GM10266 (cell line): ENCODE measurements around the gene CLEC3A.
"Not testable (repeated sequence)": the region's sequence is repeated elsewhere in the genome, so short reads cannot be mapped to it uniquely, and the experiment has no call there.

Source experiments
- DNase-seq: peaks from one replicate; pipeline ENCODE4 v3.0.0; 2012; ENCODE audit errors: extremely low spot score
- CTCF ChIP-seq: IDR thresholded peaks from 2 replicates; pipeline ENCODE4 v1.5.1; 2012; ENCODE audit warnings: mild to moderate bottlenecking, low read depth; ENCODE audit not compliant: control insufficient read depth, insufficient read depth; ENCODE audit errors: missing control alignments

The CLEC3A gene

DNA sequence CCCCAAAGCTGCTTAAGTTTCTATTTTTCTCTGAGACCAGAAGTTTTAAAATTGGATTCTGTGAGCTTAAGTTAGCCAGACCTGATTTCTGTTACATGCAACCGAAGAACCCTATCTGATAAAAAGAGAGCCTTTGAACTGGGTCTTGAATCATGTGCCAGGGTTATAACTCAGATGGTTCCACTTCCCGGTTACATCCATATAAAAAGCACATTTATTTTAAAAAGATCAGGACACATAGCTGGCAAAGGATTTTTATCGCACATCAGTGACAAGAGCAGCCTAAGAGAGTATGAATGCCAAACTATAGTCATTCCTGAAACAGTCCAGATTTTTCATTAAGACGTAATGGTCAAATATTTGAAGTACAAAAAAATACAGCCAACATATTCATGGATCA, 32.5 kb upstream of the CLEC3A start:
- DNase-seq, result no peak
- no peak for TF ChIP-seq CTCF

DNA sequence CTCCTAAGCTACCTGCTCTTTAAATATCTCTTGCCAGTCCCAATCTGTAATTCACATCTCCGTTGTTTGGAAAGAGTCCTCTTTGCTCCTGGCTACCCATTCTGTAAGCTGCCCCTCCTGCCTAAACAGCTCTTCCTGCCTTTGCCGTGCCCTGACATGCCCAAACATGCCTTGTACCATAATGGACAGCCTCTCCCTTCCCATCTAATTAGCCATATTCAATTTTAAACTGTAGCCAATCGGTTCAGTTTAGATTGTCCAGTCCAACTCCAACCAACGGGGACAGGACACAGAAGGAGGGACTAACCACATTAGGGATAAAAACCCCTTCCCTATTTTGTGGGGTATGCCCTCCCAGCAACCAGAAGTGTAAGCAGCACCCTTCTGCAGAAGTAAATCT, 30.6 kb upstream of the CLEC3A start:
- no peak for DNase-seq
- no peak for TF ChIP-seq CTCF

GRCh38 chr16:77992381-77992780, 30.0 kb upstream of the CLEC3A start:
- not testable (repeated sequence) for DNase-seq

- no peak for TF ChIP-seq CTCF
These were observed 29.0 kb upstream of the CLEC3A start for GRCh38 chr16:77993111-77993985.

DNA sequence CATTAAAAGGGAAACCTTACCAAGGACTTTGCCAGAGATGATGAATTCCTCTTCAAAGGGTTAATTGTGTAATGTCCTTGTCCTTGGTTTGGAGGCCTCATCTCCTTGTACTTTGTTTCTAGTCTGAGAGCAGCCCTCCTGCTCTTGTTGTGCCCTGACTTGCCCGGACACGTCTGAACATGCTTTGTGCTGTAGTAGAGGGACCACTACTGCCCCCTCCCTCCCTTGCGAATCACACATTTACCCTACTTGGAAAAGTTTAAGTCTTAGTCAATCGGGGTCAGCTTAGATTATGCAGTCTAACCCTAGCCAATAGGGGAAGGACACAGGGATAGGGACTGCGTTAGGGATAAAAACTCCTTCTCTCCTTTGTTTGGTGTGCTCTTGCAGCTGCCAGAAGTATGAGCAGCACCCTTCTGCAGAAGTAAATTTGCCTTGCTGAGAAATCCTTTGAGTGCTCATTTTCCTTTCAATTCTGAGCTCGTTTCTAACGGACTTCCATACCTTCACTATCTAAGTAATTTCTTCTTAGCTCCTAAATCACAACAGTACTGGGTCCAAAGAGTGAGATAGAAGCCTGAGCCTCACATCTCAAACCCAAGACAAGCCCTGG, 26.4 kb upstream of the CLEC3A start:
- no peak for DNase-seq
- no peak for TF ChIP-seq CTCF

More at GRCh38 chr16:77993111-77993985, 29.0 kb upstream of the CLEC3A start:
- no peak for DNase-seq

DNA sequence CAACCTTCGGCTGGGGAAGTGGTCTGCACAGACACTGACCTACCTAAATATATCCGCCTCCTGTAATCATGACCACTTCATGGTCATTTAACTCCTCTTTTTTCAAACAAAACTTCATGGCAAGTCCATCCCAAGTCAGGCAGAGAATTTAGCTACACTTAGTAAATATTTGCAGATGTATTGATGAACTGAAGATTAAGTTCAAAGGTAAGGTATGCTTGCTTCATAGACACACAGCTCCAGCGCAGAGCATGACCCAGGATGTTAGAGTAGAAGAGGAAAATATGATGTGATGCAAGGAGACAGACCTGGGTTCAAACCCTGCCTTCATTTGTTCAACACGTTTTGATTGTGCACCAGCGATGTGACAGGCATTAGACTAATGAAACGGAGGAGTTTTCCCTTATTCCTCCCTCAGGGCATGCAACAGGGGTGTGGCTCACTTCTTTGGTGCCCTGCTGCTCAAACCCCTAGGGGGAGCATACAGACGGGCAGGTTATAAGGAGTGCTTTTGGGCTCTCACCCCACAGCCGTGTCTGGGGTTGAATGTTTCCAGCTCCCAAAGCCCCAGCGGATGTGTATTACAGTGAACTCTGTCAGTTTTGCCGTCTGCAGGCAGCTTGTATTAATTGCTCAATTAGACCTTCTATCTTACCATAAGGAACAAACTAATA, 23.9 kb upstream of the CLEC3A start:
- DNase-seq, result no peak
- TF ChIP-seq CTCF, result no peak

- TF ChIP-seq CTCF, result no peak
- no peak for DNase-seq
These were observed 20.8 kb upstream of the CLEC3A start for GRCh38 chr16:78001451-78002025.
